C4-2B (cell line): ENCODE data around the gene CNTNAP1.

Experiments
- H3K27ac ChIP-seq: fragments of 450-650 bp; 2 replicates; pipeline ENCODE4 v1.5.1; 2017
- ZFX ChIP-seq: fragments of 450-650 bp; IDR thresholded peaks from 2 replicates; pipeline ENCODE4 v1.6.1; 2017
- TF ChIP-seq, protein P1 (sequence below): fragments of 450-650 bp; conservative IDR thresholded peaks from 2 replicates; pipeline ENCODE4 v1.5.1; 2017; ENCODE audit warnings: mild to moderate bottlenecking

Gene CNTNAP1

DNA sequence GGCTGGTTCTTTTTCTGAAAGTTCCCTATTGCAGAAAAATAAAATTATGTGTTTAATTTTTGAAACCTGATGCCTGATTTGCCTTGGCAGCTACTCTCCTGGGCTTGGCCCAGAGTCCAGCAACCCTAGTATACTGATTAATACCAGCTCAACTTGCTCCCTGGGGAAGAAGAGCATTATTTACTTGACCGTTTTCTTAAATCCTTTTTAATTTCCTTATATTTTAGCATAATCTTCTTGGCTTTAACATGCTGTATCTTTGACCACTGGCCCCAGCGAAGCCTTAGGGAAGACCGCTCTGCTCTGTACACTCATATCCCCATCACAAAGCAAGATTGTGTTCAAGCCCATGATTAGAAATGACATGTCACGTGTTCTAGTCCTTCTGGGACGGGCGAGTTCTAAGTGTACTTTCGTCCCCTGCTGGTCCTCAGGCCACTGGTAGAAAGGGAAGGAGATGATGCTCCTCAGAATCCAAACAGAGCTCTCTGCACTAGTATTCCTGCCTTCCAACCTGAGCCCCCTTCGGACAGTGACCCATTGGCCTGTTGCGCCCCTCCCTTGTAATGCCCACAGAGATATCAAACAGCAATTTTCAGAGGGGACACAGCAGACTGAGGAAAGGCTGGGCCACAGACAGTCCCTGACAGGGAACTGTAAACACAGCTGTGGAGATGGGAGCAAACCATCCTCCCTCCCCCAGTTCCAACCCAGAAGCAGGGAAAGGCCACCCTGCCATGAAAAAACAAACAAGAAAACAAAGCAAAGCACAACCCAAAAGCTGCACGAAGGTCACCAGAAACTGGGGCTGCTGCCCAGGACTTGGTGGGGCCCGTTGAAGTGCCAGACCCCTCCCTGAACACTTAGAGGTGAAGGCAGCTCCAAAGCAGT lies 66.8 kb downstream of the CNTNAP1 start:
- peak overlapping the region; percentile 67 for H3K27ac ChIP-seq
- TF ChIP-seq, protein P1, sequence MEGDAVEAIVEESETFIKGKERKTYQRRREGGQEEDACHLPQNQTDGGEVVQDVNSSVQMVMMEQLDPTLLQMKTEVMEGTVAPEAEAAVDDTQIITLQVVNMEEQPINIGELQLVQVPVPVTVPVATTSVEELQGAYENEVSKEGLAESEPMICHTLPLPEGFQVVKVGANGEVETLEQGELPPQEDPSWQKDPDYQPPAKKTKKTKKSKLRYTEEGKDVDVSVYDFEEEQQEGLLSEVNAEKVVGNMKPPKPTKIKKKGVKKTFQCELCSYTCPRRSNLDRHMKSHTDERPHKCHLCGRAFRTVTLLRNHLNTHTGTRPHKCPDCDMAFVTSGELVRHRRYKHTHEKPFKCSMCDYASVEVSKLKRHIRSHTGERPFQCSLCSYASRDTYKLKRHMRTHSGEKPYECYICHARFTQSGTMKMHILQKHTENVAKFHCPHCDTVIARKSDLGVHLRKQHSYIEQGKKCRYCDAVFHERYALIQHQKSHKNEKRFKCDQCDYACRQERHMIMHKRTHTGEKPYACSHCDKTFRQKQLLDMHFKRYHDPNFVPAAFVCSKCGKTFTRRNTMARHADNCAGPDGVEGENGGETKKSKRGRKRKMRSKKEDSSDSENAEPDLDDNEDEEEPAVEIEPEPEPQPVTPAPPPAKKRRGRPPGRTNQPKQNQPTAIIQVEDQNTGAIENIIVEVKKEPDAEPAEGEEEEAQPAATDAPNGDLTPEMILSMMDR = no peak
- TF ChIP-seq ZFX = no peak
